Coronary artery (tissue), 2 donors: ENCODE results near the gene CARS1.

Experiments
- DNase-seq: peaks from one replicate; pipeline ENCODE4 v3.0.0-alpha.2; 2017; ENCODE audit warnings: low spot score
- H3K27ac ChIP-seq, 2 donors: fragments of 200-600 bp; sonication (generic); one replicate each; pipeline ENCODE4 v1.5.1; 2016 to 2019
- H3K4me3 ChIP-seq: fragments of 200-600 bp; sonication (generic); 2 replicates; pipeline ENCODE4 v1.5.1; 2016; ENCODE audit warnings: mild to moderate bottlenecking, moderate library complexity
- CTCF ChIP-seq: fragments of 200-600 bp; sonication (generic); IDR thresholded peaks from one replicate; pipeline ENCODE4 v1.5.1; 2019; ENCODE audit warnings: antibody characterized with exemption

The CARS1 gene

DNA sequence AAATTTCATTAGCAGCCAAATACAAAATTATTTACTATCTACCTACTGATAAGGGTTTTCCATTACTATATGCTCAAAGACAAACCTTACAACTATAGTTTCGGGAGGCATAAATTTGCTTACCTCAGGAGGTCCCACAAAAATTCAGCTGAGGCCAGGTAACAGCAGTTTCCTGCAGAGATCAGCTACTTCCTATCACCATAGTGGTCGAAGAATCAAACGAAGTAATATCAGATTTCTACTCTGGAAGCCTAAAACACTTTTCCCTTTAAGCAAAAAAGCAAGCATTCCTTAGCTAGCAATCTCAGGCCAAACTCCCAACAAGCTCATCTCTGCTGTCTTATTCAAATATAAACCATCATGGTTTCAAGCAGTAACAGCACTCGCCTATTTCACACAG lies 68.2 kb downstream of the CARS1 start:
- TF ChIP-seq CTCF: no peak
- Histone ChIP-seq H3K27ac (no peak overlapping the region), H3K4me3 (peak overlapping the region; percentile 31)
- no peak for DNase-seq

- DNase-seq: no peak
- TF ChIP-seq CTCF: no peak
- H3K27ac ChIP-seq: no peak overlapping the region
- H3K4me3 ChIP-seq: peak overlapping the region; percentile 31
These were observed 69.1 kb downstream of the CARS1 start for GRCh38 chr11:2987881-2988861.

- no peak overlapping the region for H3K4me3 ChIP-seq
- H3K27ac ChIP-seq: no peak overlapping the region
- no peak for DNase-seq
- no peak for TF ChIP-seq CTCF
These were observed 73.3 kb downstream of the CARS1 start for GRCh38 chr11:2983908-2984307.

DNA sequence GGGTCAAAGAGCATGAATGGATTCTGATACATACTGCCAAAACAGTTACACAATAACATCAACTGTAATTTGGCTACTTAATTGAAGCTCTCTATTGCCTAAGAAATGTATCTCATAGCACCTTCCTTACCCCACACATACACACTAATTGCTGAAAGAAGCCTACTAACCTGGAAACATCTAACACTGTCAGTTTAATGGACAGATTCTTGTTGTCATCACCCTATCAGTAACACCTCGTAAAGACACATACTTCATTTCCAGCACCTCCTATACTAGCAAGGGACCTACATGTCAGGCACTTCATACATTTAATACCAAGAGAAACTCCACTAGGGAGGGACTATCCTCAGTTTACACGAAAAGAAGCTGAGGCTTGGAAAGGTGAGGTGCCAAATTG lies 75.0 kb downstream of the CARS1 start:
- no peak overlapping the region for H3K27ac ChIP-seq
- no peak overlapping the region for H3K4me3 ChIP-seq
- no peak for TF ChIP-seq CTCF
- no peak for DNase-seq

- no peak for DNase-seq
- no peak overlapping the region for H3K27ac ChIP-seq
- no peak overlapping the region for H3K4me3 ChIP-seq
- TF ChIP-seq CTCF: no peak
These were observed 76.1 kb downstream of the CARS1 start for GRCh38 chr11:2981130-2981529.

DNA sequence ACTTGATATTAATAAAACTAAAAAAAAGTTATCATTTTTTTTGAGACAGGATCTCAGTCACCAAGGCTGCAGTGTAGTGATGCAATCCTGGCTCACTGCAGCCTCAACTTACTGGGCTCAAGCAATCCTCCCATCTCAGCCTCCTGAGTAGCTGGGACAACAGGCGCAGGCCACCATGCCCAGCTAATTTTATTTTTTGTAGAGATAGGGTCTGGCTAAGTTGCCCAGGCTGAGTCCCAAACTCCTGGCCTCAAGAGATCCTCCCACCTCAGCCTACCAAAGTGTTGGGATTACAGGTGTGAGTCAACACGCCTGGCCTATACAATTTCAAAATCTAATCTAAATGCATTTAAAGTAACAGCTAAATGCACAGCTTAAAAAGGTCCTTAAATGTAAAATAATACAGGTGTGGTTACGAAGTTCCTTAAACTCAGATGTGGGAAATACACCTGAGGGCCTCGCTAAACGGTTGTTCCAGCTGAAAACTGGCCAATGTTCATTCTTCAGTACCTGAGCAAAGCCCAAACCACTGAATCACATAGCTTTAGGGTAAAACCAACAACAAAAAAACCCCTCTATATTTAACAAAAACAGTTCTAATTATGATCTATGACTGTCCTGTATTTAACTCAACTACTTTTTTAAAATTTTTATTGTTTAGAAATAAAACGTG lies 76.9 kb downstream of the CARS1 start:
- no peak for TF ChIP-seq CTCF
- no peak for DNase-seq
- Histone ChIP-seq H3K4me3 (no peak overlapping the region), H3K27ac (no peak overlapping the region)
